ENCODE data around the gene SEMA4D.

Gene SEMA4D

DNA sequence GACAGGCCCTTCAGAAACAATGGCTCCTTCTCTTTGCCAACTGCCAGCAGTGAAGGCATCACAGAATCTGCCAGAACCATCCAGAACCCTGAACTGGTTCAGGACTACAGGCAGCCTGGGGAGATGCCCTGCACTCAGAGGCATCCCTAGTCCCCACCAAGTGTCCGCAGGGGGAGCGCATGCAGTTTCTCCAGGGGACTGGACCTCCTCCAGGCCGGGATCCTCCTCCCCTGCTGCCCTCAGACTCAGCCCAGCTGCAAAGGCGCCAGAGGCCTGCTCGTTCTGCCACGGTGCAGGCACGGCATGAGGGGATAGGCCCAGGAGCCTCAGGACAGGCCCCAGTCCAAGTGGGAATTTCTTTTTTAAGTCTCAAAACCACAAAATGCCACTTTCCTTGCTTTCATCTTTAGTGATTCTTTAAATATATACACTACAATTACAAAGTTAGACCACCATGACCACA, 72.0 kb downstream of the SEMA4D start:
- no peak for DNase-seq

DNA sequence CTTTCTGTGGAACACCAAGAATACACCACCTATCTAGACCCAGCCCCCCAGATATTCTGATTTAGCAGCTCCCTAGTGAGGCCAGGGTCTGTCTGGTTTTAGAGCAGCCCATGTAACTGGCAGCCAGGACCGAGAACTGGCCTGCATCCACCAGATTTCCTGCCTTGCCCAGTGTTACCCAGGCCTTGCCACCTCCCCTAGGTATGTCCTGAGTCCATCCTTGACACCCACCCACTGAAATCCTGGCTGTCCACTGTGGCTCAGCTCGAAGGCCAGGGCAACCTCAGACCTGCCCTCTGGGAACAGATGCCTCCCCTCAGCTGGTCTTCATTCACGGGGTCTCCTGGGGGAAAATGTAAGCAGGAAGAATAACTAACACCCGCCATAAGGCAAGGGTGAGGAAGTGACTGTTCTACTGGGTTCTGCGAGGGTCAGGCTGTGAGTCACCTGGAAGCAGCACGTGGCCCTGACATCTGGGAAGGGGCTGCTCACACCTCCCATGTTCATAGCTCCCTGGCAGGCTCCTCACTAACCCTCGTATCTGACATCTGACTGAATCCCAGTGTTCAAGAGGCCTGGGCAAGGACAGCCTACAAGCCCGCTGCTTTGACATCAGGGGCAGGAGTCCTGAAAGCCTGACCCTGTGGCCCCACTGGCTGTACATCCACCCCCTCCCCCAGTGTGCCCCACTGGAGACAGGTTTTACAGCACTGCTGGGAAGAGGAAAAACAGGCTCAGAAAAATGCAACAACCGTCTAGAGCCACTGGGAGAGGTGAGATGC, 72.7 kb downstream of the SEMA4D start:
- no peak for DNase-seq

DNA sequence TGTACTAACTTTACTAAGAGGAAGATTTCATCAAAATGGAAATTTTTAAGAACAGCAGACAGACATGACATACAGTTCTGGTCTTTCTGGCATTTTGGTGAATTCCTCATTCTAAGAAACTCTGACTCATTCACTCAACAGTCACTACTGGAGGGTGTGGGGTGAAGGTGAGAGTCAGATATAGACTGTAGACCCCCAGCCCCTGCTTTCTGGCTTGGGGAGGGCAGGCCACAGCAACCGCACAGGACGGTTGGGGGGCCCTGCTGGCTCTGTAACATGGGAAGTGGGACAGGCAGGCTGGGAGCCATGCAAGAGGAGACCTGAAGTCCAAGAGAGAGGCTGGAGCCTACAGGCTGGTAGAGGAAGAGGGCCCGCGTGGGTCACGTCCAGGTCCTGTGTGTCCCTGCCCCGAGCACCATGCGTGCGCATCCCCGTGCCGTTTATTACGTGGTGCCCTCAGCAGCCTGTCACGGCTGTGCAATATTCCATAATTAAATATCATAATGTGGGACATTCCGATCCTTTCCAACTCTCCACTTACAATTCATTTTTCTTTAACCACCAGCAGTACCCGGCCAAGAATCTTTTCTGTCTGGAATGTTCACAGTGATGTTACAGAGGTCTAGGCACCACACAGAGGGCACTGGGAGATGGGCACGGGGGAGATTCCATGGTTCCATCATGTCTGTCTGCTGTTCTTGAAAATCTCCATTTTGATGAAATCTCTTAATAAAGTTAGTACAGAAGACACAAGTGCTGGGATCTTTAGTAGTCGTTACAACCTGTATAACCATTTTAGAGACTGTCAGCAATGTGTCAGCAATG, 75.5 kb downstream of the SEMA4D start:
- no peak for DNase-seq

DNA sequence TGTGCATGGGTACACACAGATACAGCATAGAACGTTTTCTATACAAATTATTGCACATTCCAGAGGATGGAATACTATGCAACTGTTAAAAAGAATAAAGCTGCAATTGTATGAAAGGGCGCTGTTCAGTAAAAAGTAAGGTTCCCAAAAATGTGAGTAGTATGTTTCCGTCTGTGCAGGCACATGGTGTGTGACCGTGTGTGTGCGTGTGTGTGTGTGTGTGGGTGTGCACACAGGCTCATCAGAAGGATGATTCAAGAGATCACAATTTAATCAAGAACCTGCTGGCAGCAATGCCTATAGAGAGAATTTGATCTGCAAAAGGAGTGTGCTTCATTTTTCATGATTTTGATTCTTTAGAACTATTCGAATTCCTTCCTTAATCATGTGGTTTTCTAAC, 76.3 kb downstream of the SEMA4D start:
- DNase-seq: no peak

DNA sequence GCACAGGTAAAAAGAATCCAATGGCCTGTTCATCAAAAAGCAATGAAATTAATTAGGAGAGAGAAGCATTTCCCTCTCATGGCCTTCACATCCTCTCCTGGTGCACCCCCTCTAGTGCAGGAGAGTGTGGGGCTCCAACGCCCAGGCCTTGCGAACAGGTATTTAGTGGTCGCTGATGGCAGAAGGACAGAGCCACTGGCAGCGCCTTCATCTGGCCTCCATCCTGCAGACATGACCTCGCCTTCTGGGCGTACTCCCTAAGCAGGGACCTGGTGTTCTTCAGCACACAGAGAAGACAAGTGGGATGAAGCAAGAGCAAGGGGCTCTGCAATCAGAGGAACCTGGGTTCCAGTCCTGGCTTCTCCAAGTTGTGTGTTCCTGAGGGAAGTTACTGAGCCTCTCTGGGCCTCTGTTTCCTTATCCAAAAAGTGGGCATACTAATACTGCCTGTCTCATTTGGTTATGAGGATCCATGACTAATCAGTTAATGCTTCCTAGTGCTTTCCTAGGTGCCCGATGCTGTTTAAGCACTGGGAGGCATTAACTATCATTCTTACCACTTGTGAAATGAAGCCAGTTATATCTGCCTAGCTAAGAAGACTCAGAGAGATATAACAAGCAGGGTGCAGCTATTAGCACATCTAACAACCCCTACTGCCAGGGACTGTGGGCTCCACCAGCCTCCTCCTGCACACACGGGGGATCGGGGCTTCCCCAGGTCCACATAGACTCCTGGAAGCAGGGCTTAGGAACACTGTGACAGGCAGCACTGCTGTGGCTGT, 77.3 kb downstream of the SEMA4D start:
- DNase-seq: no peak

DNA sequence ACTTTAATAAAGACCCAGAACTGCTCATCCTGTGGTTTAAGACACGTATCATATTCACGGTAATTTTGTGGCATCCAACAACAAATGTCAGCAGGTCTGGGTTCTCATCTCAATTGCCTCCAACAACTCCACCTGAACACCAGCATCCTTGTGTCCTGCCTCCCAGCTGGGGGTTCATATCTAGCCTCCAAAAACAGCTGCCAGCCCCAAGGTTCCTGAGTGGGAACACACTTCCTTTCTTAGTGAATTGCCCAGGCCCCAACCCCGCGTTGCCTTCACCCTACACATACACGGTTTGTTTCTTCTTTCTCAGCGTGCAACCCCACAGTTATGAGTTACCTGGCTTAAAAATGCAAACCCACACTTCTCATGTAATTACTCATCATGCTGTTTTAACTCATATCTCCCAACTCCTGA, 77.9 kb downstream of the SEMA4D start:
- DNase-seq: no peak

DNA sequence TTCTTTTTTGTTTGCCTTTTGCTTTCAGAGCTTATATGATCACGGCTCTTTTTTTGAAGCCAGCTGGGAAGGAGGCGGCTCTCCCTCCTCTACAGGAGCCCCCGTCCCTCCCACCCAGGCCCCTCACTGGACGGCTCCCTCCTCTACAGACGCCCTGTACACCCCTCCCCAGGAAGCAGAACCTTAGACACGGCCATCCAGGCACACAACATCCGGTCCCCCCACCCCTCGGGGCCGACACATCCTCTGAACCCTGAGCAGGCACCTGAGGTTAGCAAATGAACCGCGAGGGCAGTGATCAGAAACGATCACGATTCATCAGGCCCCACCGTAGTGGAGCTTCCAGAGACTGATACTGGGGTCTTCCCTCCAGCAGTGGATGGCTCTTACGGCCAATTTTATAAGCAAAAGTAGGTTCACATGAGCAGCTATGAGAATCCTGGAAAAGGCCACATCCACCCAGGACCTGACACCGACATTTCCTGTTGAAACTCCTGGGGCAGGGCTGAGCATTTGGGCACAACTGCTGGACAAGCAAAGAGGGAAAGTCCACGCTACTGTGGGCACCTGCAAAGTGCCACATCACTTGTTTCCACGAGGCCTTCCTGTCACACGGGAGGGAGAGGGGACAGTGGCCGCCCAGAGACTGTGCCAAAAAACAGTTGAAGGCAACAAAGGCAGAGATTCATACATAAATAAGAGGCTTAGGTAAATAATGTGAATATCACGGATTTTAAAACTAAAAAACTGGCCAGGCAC, 78.9 kb downstream of the SEMA4D start:
- no peak for DNase-seq

DNA sequence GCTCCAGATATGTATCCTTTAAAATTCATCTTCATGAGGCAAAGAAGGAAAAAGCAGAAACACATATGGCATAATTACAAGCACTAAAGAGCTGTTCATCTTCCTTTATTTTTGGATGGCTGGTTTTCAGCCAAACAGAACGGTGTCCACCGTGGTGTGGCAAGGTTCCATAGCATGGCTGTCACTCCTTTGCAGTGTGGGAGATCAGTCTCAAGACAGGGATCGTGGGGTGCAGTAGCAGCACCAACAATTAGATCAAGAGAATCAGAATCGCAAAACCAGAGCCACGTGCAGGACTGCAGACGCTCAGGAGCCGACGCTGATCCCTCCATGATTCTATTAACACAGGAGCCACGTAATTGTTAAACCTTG, 79.5 kb downstream of the SEMA4D start:
- DNase-seq: no peak

DNA sequence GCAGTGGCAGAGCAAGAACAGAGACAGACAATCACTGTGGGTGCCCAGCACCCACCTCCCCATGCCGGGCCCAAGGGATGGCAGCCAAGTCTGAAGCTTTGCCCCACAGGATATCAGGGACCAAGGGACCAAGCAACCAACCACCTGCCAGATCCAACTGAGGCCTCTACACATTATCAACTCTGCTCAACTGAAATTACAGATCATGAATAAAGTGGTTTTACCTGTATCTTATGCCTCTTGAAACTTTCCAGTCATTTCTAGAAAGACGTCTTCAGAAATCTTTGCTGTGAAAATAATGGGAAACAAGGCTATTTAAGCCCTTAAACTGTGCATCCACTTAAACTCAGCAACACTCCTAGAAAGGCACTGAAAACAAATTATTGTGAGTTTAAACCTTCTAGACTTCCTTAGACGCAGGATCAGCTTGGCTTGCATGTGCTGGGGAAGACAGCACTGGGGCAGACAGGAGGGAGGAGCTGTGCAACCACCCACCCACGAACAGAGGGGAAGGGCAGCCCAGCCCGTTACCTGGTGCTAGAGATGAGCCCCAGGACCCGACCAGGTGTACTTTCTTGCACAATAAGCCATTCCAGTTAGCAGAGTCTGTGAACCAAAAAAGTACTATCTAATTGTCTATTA, 80.0 kb downstream of the SEMA4D start:
- DNase-seq: no peak

DNA sequence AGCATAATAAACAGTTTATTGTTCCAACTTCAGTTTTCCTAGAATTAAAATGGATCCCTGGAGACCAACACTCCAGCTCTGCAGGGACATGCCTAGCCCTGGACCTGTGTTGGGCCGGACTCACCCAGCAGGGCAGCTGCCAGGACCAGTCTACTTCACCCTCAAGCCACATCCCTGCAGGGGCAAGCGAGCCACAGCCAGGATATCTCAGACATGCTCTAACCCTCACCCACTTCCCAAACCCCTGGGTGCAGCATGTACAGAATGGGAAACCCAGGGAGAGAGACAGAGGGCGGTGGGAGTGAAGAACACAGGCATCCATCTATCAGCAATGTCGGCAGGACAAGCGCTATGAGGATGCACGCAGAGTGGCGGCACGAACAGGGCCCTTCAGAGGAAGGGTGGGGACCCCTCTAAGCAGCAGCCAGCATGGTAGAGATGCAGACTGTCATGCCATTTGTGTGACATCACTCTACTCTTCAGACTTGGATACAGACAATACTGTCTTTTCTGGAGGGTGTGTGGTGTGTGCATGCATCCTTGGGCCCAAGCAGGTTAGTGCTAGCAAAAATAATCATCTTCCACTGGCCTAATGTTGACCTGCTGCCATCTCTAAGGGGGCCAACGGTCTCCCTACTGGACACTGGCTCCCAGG, 83.1 kb downstream of the SEMA4D start:
- DNase-seq: no peak

DNA sequence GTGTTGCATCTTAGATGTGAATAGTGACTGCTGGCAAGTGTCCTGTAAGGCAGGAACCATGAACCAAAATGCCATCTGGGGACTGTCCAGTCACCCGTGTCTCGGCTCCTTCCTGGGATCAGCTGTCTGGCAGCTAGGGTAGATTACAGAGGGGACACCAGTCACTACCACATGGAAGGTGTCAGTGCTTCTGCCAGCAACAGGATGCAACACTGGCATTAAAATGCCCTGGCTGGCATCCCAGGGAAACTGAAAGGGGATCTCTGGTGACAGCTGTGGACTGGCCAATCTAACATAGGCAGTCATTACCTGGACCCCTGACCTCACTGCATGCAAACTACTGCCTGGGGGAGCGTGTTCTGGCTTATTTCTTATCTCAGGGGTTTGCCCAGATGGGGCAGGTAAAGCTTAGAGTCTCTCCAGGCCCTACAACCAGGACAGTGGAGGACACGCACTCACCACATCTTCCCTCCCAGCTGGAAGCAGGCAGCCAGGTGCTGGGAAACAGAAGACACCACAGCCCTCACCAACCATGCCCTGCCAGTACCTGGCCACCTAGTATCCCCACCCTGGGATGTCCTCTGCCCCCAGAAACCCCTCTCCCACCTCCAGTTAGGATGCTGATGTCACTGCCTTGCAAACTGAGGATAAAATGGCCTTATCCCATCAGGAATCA, 83.8 kb downstream of the SEMA4D start:
- no peak for DNase-seq

DNA sequence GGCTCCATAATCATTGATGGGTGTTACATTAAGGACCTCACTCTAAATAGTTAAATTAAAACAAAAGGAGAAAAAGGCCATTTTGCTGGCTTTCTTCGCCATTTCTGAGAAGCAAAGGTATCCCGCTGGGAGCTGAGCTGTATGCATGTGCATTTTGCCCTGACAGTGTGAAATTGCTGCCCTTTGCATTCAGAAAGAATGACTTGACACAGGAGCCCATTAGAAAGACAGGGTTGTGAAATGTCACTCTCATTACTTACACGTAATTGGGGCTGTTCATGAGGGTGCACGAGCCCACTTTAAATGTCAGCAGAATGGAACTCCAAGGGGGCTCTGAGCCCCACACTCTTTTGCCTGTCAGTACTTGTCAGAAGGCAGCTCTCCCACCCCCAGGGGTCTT, 85.0 kb downstream of the SEMA4D start:
- DNase-seq: no peak

DNA sequence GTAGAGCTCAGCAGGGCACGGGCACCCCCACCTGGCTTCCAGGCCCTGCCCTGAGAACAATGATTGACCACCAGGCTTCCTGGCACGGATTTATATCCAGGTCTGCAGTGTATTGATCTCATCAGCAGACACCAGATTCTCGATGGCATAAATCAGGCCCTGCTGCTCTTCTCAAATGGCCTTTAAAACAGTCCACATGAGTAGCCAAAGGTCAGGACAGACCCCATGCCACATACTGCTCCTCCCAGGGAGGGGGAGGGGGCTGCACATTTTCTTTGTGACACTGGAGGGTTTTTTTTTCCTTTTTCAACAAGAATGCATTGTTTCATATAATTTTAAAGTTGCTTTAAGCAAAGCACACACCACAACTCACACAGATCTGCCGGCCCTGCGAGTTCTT, 85.4 kb downstream of the SEMA4D start:
- DNase-seq: no peak

DNA sequence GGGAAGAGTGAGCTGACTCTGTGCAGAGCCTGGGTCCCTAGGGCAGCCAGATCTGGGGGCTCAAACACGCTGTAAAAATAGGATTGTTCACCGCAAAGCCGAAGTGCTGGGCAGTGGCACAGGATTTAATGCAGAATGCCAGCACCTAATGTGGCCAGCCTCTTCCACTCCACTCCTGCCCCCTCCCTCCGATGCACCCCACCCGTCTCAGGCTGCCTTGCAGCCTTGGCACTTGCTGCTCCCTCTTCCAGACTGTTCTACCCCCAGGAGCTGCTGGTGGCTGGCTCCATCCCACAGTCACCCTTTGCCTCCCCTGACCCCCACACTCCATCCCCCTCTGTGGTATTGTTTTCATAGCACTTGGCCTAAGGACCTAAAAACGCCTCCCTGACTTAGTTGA, 86.2 kb downstream of the SEMA4D start:
- no peak for DNase-seq

DNA sequence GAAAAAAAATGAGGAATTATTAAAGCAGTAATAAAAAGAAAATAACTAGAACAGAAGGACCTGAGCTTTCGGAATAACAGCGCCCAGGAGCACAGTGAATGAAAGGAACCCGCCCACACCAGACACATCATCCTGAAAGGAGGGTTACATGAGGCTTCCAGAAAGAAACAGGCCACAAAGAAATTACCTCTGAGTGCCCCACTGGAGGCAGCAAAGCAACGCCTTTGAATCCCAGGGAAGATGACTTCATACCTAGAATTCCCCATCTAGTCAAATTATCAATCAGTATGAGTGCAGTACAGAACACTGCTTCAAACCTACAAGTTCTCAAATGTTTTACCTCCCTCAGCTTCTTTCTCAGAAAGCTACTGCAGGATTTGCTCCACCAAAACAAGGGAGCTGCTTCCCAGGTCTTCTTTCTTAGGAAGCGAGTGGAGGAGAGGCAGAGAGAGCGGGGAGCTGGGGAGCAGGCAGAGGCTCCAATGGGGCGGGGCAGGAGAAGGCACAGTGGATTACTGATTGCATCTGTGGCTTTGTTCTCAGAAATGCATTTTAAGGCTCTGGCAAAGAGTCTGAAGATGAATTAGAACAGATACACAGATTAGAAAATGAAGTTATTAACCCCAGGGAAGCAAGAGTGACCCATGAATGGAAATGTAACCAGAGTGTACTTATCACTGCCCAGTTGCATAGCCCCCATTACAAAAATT, 87.1 kb downstream of the SEMA4D start:
- DNase-seq: no peak

DNA sequence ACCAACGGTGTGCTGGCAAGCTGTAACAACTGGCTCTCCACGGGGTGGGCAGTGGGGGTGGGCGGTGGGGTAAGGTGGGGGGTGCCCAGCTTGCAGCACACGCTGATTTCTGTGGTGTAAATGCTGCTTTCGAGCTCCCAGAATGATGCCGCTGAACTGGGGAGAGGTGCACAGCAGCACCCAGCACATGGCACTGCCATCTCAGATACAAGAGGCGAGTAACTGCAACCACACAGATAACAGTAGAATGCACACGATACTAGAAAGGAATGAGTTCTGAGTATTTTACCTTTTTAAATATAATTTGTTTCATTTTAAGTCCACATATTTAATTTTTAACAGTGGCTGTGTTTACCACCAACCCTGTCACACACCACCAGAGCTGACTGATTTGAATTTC, 87.9 kb downstream of the SEMA4D start:
- no peak for DNase-seq

DNA sequence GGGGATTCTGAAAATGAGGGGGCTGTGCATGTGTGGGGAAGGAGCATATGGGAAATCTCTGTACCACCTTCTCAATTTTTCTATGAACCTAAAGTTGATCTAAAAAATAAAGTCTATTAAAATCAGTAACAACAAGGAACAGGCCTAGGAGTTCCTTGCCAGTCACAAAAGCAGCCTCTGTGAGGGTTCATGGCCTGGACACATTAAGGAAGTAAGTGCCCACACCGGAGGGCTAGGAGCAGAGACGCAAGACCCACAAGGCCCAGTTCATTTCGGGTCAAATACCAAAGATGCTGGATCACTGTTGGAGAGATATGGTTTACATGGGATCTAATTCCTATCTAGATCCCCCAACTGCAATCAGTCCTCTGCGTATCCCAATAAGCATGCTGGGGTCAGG, 88.4 kb downstream of the SEMA4D start:
- DNase-seq: no peak

DNA sequence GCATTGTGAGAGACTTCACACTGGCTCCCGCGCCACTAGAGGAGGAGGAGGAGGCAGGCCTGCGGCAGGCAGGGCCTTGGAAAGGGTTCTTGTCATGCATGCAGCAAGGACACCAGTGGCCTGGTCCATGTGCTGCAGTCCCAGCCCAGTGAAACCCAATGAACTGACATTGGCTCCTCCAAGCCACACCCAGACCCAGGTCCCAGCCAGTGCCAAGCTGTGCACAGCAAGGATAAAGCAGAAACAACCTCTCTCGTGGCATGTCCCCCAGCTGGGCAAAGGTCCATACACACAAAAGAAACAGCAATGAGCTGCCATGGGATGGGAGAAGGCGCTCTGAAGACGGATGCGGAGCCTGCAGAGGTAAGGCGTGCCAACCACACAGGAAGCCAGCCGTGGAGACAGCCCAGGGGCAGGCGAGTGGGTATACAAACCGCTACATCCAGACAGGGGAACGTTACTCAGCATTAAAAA, 89.2 kb downstream of the SEMA4D start:
- DNase-seq: no peak

DNA sequence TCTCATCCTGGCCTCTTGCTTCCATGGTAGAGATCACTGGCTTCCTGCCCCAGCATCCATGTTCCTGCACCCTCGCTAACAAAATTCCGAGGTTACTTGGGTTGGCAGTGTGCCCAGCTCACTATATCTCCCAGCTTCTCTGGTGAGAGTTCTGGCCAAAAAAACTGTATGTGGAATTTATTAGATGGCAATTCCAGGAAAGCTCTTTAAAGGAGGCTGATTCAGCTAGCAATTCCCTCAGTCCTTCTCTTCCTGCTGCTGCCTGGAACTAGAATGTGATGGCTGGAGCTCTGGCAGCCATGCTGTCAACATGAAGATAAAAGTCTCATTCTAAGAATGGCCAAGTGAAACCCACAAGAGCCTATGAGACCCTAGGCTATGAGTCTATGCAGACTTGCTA, 90.8 kb downstream of the SEMA4D start:
- no peak for DNase-seq

DNA sequence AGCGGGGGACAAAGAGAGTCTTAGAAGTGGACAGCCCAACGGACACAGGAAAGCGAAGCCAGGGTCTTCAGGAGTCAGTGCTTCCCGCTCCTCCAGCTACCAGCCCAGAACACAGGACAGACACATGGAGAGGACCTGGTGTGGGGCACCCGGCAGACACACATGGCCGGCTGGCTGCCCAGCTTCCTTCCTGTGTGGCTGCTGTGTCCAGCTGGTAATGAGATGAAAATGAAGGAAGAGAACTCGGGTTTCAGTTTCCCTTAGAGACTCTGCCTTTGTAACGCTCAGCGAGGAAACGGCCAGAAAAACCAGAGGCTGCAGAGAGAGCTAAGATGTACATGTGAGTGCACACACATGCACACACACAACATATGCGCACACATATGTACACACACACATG, 92.1 kb downstream of the SEMA4D start:
- DNase-seq: no peak

Measured in NCI-H146 (cell line).